ENCODE measurements around the gene FOXN3.

The FOXN3 gene

DNA sequence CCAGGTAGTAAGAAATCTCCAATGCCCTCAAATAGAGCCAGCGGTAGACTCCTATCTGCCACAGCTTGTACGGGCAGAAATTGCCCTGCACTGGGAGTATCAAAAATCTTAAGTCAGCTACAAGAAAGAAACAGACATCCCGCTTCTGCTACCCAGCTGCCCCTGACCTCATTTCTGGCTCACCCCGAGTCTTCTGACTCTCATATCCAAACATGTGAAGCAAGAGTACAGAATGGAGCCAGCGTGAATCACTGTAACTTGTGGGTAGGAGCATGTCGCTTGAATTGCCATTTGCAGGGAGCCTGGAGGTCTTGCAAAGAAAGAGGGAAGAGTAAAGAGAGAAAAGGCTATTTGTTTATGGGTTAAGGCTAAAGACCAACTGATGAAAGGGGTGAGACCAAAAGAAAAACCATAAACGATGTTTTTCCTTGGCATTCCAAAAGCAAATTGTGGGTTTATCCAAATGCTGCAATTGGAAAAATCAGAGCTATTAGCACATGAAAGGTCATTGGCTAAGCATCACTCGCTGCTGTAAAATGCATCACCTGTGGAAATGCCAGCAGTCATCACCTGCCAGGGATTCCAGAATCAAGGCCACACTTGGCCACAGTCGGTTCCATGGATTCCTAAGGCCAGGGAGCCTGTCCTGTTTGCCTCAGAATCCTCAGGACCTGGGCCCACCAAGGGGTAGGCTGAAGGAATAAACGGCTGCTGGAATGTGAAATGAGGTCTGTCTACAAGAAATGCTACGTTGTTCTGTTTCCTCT, 86.6 kb downstream of the FOXN3 start:
- DNase-seq = no peak

- DNase-seq = no peak
These were observed 89.2 kb downstream of the FOXN3 start for GRCh38 chr14:89327771-89328212.

- no peak for DNase-seq
These were observed 91.1 kb downstream of the FOXN3 start for GRCh38 chr14:89325959-89326358.

DNA sequence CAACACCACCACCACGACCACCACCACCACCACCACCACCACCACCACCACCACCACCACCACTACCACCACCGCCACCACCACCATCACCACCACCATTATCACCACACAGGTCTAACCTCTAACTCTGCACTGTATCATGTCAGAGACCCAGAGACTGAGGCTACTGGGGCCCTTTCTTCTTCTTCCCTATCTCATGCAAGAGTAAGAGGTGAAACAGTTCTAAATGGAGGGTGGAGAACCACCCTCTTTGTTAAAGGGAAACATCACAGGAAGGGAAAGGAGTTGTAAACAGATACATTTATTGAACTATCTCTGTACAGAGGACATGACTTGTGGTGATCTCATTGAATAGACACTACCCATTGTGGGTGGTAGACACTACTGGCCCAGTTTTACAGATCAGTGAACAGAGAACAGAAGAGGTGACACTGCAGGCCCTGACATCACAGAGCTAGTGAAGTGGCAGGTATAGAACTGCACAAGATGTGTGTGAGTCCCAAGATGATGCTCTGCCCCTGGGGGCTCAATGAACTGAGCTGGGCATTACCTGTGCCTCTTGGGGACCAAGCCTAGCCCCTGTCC, 91.6 kb downstream of the FOXN3 start:
- no peak for DNase-seq

- DNase-seq = no peak
These were observed 92.3 kb downstream of the FOXN3 start for GRCh38 chr14:89324501-89325298.

GRCh38 chr14:89320381-89321000, 96.5 kb downstream of the FOXN3 start:
- DNase-seq = no peak

- no peak for DNase-seq
These were observed 97.3 kb downstream of the FOXN3 start for GRCh38 chr14:89319687-89320086.

DNA sequence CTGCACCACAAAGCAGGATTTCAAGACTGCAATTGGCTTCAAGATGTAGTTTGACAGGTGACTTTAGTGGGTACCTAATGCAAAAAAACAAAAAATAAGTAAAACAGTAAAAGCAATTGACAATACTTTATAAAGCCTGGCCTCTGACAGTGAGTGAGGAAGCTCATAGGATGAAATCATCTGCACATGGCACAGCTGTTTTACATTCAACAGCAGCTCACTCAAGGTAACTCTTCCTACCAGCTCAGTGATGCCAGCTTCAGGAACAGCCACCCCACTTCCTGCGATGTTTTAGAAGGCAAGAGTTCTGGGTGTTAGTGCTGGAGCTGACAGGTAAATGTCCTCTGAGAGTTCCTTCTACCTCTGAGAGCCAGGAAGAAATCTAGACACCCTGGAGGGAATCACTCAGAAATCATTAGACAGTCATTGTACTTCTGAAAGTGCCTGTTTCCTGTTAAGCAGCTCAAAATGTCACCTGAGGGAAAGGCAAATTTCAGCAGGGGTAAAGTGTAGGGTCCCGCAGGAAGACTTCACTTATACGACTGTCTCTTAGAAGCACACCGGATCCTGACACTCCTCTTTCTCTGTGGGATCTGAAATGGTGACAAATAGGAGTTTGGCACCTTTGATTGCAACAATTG, 99.9 kb downstream of the FOXN3 start:
- no peak for DNase-seq

- no peak for DNase-seq
These were observed 101.3 kb downstream of the FOXN3 start for GRCh38 chr14:89315493-89316470.

GRCh38 chr14:89314274-89314673, 102.8 kb downstream of the FOXN3 start:
- DNase-seq = no peak

GRCh38 chr14:89312932-89313331, 104.1 kb downstream of the FOXN3 start:
- no peak for DNase-seq

GRCh38 chr14:89310211-89310610, 106.8 kb downstream of the FOXN3 start:
- no peak for DNase-seq

DNA sequence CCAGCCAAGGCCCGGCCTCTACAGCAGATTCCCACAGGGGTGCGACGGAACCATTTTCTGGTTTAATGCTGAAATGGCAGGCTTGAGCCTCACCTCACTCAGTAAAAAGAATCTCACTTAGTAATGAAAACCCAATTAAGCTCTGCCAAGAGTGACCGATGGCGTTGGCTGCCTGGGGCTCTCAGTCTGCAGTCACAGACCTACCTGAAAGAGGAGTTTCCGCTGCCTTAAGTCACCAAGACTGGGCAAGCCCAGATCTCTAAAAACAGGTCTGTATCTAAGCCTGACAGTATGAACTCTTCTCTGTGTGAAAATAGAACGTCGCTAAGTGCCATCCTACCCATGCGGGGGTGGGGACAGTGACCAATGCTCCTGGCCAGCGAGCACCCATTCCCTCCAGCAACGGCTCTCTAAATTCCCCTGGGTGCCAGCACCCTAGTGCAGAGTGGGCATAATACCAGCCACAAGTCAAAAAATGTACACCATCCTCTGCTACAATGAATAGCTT, 107.3 kb downstream of the FOXN3 start:
- DNase-seq = no peak

DNA sequence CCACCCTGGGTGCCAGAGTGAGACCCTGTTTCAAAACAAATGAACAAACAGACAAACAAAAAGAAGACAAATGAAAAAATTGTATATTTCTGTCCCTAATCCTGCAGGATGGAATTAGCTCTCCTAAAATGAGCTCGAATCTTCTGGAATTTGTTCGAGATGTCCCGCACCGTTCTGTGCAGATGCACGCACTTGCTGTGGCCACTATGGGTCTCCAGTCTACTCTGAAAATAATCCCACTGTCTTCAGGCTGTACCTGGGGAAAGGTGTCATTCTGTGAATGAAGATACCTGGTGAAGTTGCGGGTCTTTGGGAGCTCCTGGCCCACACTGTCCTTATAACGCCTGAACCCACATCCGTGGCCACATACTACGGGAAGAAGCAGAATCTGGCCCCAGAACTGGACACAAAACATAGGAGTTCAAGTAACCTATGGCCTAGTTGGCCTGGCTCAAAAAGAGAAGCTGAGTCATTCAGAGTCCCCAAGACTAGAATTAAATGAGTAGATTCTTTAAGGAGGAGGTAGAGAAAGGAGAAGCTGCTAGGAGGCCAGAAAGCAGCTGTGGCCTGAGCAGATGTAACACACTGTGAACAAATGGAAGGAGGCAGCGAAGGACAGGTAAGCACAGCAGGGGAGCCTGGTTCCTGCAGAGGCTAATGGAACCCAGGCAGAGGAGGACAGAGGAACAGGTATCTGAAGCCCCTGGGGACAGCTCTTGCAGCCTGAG, 108.6 kb downstream of the FOXN3 start:
- DNase-seq = no peak

DNA sequence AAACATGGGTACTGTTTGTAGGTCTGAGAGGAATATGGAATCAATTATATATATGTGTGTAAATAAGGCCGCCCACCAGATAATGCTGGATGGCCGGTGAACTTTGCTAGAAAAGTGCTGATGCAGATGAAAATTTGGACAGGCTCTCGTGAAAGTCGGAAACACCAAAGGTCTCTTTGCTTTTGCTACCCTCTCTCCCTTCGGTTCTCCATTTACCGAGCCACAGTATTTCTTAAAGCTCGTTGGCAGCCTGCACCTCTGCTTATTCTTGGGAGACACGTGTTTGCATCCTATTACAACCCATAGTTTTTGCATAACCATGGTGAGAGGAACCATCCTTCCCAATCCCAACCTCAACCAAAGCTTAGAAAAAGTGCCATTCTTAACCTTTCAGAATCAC, 109.6 kb downstream of the FOXN3 start:
- no peak for DNase-seq

GRCh38 chr14:89304972-89305703, 111.9 kb downstream of the FOXN3 start:
- peak; percentile 11 for DNase-seq

GRCh38 chr14:89304561-89304960, 112.5 kb downstream of the FOXN3 start:
- DNase-seq = no peak

DNA sequence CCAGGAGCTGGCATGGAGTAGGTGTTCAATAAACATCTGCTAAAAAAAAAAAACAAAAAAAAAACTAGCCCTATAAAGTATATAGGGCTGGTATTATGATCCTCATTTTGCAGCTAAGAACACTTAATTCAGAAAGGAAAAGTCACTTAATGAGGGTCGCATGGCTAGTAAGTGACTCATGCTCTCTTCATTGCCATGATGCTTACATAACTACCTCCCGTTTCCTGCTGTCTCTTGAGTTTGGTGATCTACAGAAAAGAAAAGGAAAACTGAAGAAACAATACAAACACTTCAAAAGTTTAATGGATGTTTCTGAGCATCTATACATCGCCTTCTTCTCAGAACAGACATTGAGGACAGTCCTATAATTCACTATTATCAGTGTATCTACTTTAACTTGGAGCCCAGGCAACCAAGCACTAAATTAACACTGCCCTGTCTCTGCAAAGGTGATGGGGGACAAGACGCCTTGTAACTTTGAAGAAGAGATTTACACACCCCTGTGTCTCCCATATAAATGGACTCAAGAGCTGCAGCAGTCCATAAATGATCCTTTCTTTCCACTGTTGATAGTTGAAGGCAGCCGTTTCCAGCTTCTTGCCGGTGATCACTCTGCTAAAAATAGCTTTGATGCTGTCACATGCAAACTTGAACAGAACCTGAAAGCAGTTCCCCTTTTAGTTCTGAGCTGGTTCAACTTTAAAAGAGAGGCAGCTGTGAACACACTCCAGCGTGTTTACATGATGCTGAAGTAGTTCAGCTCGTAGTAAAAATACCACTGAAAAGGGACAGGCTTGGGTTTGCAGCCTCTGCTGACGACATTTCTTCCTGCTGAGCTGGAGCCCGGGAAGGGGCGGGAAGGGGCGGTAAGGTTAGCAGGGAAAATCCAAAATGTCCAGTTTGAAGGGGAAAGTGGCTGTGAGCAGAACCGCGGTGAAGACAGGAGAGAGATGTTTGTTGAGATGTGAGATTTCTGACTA, 113.3 kb downstream of the FOXN3 start:
- peak; percentile 24 for DNase-seq
